IMR-90 (cell line): ENCODE data around the gene FAM78A.

Source experiments
- CHD1 ChIP-seq: IDR thresholded peaks from 2 replicates; pipeline ENCODE4 v1.6.1; 2012; ENCODE audit warnings: low read depth, low read length, improper control_type of control experiment
- FOS ChIP-seq: fragments of 150-350 bp; IDR thresholded peaks from 2 replicates; pipeline ENCODE4 v1.6.1; 2016; ENCODE audit warnings: low read depth, low read length
- MAZ ChIP-seq: IDR thresholded peaks from 2 replicates; pipeline ENCODE4 v1.6.1; 2012; ENCODE audit warnings: low read depth, mild to moderate bottlenecking, low read length, improper control_type of control experiment, moderate library complexity, borderline replicate concordance
- TF ChIP-seq, protein P1 (sequence below): conservative IDR thresholded peaks from 2 replicates; pipeline ENCODE4 v1.5.1; 2012; ENCODE audit warnings: mild to moderate bottlenecking, low read depth, low read length, improper control_type of control experiment
- TF ChIP-seq, protein P2 (sequence below): fragments of 150-350 bp; IDR thresholded peaks from 2 replicates; pipeline ENCODE4 v1.6.1; 2017; ENCODE audit warnings: mild to moderate bottlenecking, antibody characterized with exemption, low read length, low read depth

DNA sequence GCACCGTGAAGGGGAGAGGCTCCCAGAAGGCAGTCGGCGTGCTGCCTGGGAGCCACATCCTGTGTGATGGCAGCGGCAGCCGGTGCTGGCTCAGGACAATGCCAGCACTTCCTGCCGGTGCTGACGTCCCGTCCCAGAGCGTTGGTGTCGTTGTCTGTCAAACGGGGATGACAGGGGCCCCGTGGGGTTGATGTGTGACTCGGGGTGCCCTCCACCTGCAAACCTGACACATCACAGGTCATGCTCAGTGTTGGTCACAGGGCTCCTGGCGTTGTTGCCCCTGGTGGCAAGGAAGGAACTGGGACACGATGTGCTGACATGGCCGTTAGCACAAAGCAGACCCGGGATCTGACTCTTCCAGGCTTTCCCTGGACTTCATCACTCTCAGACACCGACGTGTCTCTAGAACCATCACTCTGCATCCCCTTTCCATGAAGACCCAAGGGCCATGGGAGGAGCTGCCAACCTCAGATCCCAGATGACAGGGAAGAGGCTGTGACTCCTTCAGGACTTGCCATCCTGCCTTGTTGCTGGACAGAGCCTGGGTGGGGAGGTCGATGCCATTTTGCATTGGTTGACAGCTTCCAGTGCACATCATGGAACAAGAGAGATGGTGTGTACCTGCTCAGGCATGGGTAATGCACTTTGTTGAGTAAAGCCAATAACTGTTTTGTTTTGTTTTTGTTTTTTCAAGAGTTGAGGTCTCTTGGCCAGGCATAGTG lies 34.7 kb upstream of the FAM78A start:
- TF ChIP-seq, protein P1, sequence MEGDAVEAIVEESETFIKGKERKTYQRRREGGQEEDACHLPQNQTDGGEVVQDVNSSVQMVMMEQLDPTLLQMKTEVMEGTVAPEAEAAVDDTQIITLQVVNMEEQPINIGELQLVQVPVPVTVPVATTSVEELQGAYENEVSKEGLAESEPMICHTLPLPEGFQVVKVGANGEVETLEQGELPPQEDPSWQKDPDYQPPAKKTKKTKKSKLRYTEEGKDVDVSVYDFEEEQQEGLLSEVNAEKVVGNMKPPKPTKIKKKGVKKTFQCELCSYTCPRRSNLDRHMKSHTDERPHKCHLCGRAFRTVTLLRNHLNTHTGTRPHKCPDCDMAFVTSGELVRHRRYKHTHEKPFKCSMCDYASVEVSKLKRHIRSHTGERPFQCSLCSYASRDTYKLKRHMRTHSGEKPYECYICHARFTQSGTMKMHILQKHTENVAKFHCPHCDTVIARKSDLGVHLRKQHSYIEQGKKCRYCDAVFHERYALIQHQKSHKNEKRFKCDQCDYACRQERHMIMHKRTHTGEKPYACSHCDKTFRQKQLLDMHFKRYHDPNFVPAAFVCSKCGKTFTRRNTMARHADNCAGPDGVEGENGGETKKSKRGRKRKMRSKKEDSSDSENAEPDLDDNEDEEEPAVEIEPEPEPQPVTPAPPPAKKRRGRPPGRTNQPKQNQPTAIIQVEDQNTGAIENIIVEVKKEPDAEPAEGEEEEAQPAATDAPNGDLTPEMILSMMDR, result no peak
- TF ChIP-seq MAZ, result no peak
- no peak for TF ChIP-seq FOS
- TF ChIP-seq, protein P2, sequence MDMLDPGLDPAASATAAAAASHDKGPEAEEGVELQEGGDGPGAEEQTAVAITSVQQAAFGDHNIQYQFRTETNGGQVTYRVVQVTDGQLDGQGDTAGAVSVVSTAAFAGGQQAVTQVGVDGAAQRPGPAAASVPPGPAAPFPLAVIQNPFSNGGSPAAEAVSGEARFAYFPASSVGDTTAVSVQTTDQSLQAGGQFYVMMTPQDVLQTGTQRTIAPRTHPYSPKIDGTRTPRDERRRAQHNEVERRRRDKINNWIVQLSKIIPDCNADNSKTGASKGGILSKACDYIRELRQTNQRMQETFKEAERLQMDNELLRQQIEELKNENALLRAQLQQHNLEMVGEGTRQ, result no peak
- TF ChIP-seq CHD1, result no peak
